IPS-20b (cell line): ENCODE measurements around the gene CUEDC2.

Experiments
- H3K27ac ChIP-seq: one replicate; pipeline ENCODE4 v1.5.1; 2013; ENCODE audit warnings: low read length
- H3K27me3 ChIP-seq: 2 replicates; pipeline ENCODE4 v1.6.1; 2013; ENCODE audit warnings: mild to moderate bottlenecking, low read length, inconsistent platforms; ENCODE audit not compliant: insufficient read depth
- H3K36me3 ChIP-seq: 2 replicates; pipeline ENCODE4 v1.6.1; 2013; ENCODE audit warnings: low read depth, mild to moderate bottlenecking, inconsistent platforms, low read length, moderate library complexity; ENCODE audit not compliant: insufficient read depth
- H3K4me1 ChIP-seq: 2 replicates; pipeline ENCODE4 v1.6.1; 2013; ENCODE audit warnings: mild to moderate bottlenecking, control low read depth, inconsistent platforms, low read length, moderate library complexity; ENCODE audit not compliant: insufficient read depth
- H3K4me3 ChIP-seq: 2 replicates; pipeline ENCODE4 v1.5.1; 2013; ENCODE audit warnings: mild to moderate bottlenecking, low read length, inconsistent platforms
- H3K9ac ChIP-seq: 2 replicates; pipeline ENCODE4 v1.6.1; 2013; ENCODE audit warnings: low read depth, mild to moderate bottlenecking, inconsistent platforms, low read length, moderate library complexity
- H3K9me3 ChIP-seq: 2 replicates; pipeline ENCODE4 v1.6.1; 2013; ENCODE audit warnings: mild to moderate bottlenecking, low read depth, low read length, inconsistent platforms; ENCODE audit not compliant: insufficient read depth

The CUEDC2 gene

DNA sequence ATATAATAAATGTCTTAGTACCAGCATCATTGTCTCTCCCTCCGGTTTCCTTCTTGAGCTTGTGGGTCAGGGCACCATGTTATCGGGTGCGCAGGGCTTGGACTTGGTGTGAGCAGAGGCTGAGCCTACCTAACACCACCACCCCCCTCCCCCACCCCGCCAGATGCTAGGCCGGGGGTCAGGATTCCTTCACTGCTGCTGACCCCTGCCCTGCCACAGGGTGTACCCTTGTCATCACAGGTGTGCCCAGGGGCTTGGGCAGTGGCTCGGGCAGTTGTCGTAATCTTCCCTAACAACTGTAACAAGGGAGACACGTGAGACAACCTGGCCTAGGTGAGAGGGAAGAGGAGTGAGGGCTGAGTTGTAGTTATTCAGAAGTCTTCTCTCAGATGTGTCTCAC is 49.5 kb downstream of the CUEDC2 start:
- H3K36me3 ChIP-seq = peaks cover 34% of the 10 kb centered on the region
- H3K9me3 ChIP-seq = no peaks in the 10 kb centered on the region
- no peaks in the 10 kb centered on the region for H3K4me1 ChIP-seq
- no peak overlapping the region for H3K9ac ChIP-seq
- no peak overlapping the region for H3K4me3 ChIP-seq
- no peaks in the 10 kb centered on the region for H3K27me3 ChIP-seq
- H3K27ac ChIP-seq = no peak overlapping the region

DNA sequence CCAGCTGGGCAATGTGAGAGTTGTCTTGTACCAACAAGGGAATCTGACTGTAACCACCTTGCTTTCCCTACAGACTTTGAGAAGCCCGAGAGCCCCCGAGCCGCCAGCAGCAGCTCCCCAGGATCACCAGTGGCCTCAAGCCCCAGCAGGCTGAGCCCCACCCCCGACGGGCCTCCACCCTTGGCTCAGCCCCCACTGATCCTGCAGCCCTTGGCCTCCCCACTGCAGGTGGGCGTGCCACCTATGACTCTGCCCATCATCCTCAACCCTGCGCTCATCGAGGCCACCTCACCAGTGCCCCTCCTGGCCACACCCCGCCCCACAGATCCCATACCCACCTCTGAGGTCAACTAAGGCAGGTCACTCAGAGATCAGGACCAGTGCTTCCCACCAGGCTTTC is 50.4 kb downstream of the CUEDC2 start:
- Histone ChIP-seq H3K9ac (no peak overlapping the region), H3K27me3 (no peaks in the 10 kb centered on the region), H3K36me3 (peaks cover 35% of the 10 kb centered on the region), H3K9me3 (no peaks in the 10 kb centered on the region), H3K4me3 (no peak overlapping the region), H3K27ac (no peak overlapping the region), H3K4me1 (no peaks in the 10 kb centered on the region)

DNA sequence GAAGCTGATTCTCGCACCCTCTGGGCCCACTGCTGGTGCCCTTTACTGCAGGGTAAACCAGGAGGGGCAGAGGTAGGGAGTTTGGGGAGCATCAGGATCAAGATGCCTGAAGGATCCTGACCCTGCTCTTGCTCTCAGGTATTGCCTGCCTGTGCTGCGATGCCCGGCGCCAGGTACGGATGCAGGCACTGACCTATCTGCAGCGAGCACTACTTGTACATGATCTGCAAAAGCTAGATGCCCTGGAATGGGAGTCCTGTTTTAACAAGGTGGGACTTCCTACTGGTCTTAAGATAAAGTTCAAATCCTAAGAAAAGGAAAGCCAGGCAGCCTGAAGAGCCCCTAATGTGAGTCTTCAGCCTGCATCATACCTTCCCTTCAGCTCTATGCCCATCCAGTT is 53.0 kb downstream of the CUEDC2 start:
- Histone ChIP-seq H3K36me3 (peaks cover 53% of the 10 kb centered on the region), H3K9ac (no peak overlapping the region), H3K9me3 (no peaks in the 10 kb centered on the region), H3K27me3 (no peaks in the 10 kb centered on the region), H3K27ac (no peak overlapping the region), H3K4me3 (no peak overlapping the region), H3K4me1 (no peaks in the 10 kb centered on the region)

DNA sequence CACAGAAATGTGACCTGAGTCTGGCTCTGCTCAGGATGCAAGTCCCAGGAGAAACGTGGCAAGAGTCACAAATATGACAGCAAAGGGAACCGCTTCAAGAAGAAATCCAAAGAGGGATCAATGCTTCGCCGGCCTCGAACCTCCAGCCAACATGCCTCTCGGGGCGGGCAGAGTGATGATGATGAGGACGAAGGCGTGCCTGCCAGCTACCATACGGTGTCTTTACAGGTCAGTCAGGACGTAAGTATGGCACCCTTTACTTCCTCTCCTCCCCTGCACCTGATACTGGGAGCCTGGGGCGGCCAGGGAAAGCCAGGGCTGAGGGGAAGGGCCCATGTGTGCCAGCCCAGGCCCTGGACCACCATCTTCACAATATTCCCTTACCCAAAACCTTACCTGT is 55.5 kb downstream of the CUEDC2 start:
- no peaks in the 10 kb centered on the region for H3K4me1 ChIP-seq
- peaks cover 58% of the 10 kb centered on the region for H3K36me3 ChIP-seq
- H3K4me3 ChIP-seq = no peak overlapping the region
- H3K27ac ChIP-seq = no peak overlapping the region
- no peaks in the 10 kb centered on the region for H3K9me3 ChIP-seq
- H3K9ac ChIP-seq = no peak overlapping the region
- H3K27me3 ChIP-seq = no peaks in the 10 kb centered on the region

DNA sequence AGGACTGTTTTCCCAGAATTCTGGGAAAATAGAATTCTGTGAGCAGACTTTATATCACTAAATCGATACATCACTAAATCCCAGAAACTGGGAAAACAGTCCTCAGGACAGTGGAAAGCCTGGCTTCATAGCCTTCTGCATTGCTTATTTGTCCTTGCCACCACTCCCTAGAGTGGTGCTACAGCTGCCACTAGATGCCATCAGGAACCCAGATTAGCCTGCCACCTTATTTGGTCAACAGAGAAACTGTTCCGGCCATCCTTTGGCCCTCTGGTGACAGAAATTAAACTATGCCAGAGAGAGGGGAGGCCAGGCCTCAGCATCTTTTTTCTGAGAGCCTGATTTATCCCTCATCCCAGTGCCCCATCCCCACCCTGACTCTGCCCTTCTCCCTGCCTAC is 56.5 kb downstream of the CUEDC2 start:
- Histone ChIP-seq H3K9me3 (peaks cover 7% of the 10 kb centered on the region), H3K36me3 (peaks cover 63% of the 10 kb centered on the region), H3K9ac (no peak overlapping the region), H3K27me3 (no peaks in the 10 kb centered on the region), H3K4me1 (no peaks in the 10 kb centered on the region), H3K4me3 (no peak overlapping the region), H3K27ac (no peak overlapping the region)

DNA sequence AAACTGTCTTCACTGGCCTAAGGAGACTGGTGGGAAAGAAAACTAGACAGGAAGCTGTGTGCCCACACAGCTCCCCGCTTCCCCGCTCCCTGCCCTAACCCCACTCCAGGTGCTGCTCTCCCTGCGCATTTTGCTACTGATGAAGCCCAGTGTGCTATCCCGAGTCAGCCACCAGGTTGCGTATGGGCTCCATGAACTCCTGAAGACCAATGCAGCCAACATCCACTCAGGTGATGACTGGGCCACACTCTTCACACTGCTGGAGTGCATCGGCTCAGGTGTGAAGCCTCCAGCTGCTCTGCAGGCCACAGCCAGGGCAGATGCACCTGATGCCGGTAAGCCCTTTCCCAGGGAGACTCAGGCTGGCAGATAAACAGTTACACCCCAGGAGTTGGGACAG is 57.1 kb downstream of the CUEDC2 start:
- H3K4me3 ChIP-seq = no peak overlapping the region
- no peak overlapping the region for H3K9ac ChIP-seq
- no peak overlapping the region for H3K27ac ChIP-seq
- no peaks in the 10 kb centered on the region for H3K27me3 ChIP-seq
- H3K4me1 ChIP-seq = no peaks in the 10 kb centered on the region
- H3K9me3 ChIP-seq = peaks cover 8% of the 10 kb centered on the region
- H3K36me3 ChIP-seq = peaks cover 63% of the 10 kb centered on the region
